Body of pancreas (tissue), 4 donors: ENCODE measurements around the gene INAVA.

Source experiments
- POLR2A ChIP-seq, 3 donors: fragments of 450-650 bp; IDR thresholded peaks; one replicate each; pipeline ENCODE4 v1.6.1; 2016; ENCODE audit warnings: antibody characterized with exemption in 3 of 3, mild to moderate bottlenecking in 2 of 3
- TF ChIP-seq, protein P1 (sequence below), 7 experiments: fragments of 450-650 bp in 4 of 7; fragments of 200-600 bp in 3 of 7; sonication (generic) in 3 of 7; IDR thresholded peaks; one replicate each; pipeline ENCODE4 v1.5.1; 2016 to 2019; ENCODE audit warnings: antibody characterized with exemption in 7 of 7

DNA sequence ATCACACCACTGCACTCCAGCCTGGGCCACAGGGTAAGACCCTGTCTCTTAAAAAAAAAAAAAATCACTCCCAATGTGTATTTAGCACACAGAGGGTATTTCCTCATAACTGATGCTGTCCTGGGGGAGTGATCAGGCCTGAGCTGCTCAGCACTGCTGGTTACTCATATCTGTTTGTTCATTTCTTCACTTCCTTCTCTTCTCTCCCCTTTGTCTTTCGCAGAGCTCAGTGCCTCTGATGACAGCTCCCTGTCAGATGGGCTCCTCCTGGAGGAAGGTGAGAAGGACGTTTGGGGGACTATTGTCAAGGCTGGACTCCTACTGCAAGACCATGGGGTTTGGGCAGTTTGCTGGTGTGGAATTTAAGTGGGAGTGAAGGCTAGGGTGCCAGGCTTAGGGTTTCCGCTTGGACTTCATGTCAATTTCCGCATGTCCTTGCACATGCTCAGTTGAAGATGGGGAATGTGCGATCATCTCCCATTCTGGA is 13.0 kb downstream of the INAVA start:
- no peak for TF ChIP-seq POLR2A (IDR thresholded peaks at IDR 0.05)
- TF ChIP-seq, protein P1, sequence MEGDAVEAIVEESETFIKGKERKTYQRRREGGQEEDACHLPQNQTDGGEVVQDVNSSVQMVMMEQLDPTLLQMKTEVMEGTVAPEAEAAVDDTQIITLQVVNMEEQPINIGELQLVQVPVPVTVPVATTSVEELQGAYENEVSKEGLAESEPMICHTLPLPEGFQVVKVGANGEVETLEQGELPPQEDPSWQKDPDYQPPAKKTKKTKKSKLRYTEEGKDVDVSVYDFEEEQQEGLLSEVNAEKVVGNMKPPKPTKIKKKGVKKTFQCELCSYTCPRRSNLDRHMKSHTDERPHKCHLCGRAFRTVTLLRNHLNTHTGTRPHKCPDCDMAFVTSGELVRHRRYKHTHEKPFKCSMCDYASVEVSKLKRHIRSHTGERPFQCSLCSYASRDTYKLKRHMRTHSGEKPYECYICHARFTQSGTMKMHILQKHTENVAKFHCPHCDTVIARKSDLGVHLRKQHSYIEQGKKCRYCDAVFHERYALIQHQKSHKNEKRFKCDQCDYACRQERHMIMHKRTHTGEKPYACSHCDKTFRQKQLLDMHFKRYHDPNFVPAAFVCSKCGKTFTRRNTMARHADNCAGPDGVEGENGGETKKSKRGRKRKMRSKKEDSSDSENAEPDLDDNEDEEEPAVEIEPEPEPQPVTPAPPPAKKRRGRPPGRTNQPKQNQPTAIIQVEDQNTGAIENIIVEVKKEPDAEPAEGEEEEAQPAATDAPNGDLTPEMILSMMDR (IDR thresholded peaks at IDR 0.05), result no peak
